ENCODE measurements around the gene SALL4. TPM values are rescaled to one million over a fixed set of nuclear protein-coding genes. Genes with fewer than 3 reads are reported as not detected.
A peak's percentile ranks its signal among the peaks of the same experiment; 100 is the strongest.

The SALL4 gene
- total RNA-seq, 1 experiment from 2014 or later, result 17.7 TPM

DNA sequence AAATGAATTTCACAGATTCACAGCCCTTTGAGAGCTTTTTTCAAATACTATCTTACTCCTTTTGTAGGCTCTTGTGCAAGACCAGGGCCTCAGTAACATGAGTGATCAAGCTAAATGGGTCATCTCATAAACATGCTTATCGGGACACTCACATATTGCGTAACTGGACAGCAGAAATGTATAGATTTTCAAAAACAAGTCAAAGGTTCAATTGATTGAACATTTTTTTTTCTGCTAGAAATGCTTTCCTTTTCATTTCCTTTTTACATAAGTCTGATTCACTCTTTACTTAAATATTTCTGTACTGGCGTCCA lies 8.7 kb upstream of the SALL4 start:
- CTCF ChIA-PET, result no interaction called here
- intact Hi-C loops (cut with micrococcal nuclease; ENCODE audit: unreplicated experiment), result no loop called here
- POLR2A ChIA-PET (ENCODE audit: low non-redundant PET), result no interaction called here
- no TSS peak for BruUV-seq (replicated peaks)
- no peaks in the 10 kb centered on the region for H3K4me1 ChIP-seq (ENCODE audit: insufficient read depth, low read length, poor library complexity, severe bottlenecking)
- no peak for DNase-seq (ENCODE audit: low spot score)
- H3K4me3 ChIP-seq (ENCODE audit: low read depth, low read length, poor library complexity, severe bottlenecking), result no peak overlapping the region
- no peak overlapping the region for H3K27ac ChIP-seq (ENCODE audit: low read depth, low read length, poor library complexity, severe bottlenecking)
- no peaks in the 10 kb centered on the region for H3K9me3 ChIP-seq (ENCODE audit: low read depth, low read length, poor library complexity, severe bottlenecking)
- H3K27me3 ChIP-seq (replicated peaks; ENCODE audit: insufficient read depth, low read depth, low read length, poor library complexity), result no peaks in the 10 kb centered on the region
- H3K36me3 ChIP-seq (ENCODE audit: insufficient read depth, low read length, poor library complexity, severe bottlenecking), result no peaks in the 10 kb centered on the region
- TF ChIP-seq, protein P1, sequence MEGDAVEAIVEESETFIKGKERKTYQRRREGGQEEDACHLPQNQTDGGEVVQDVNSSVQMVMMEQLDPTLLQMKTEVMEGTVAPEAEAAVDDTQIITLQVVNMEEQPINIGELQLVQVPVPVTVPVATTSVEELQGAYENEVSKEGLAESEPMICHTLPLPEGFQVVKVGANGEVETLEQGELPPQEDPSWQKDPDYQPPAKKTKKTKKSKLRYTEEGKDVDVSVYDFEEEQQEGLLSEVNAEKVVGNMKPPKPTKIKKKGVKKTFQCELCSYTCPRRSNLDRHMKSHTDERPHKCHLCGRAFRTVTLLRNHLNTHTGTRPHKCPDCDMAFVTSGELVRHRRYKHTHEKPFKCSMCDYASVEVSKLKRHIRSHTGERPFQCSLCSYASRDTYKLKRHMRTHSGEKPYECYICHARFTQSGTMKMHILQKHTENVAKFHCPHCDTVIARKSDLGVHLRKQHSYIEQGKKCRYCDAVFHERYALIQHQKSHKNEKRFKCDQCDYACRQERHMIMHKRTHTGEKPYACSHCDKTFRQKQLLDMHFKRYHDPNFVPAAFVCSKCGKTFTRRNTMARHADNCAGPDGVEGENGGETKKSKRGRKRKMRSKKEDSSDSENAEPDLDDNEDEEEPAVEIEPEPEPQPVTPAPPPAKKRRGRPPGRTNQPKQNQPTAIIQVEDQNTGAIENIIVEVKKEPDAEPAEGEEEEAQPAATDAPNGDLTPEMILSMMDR (conservative IDR thresholded peaks at IDR 0.05; ENCODE audit: low read depth, low read length), result no peak

DNA sequence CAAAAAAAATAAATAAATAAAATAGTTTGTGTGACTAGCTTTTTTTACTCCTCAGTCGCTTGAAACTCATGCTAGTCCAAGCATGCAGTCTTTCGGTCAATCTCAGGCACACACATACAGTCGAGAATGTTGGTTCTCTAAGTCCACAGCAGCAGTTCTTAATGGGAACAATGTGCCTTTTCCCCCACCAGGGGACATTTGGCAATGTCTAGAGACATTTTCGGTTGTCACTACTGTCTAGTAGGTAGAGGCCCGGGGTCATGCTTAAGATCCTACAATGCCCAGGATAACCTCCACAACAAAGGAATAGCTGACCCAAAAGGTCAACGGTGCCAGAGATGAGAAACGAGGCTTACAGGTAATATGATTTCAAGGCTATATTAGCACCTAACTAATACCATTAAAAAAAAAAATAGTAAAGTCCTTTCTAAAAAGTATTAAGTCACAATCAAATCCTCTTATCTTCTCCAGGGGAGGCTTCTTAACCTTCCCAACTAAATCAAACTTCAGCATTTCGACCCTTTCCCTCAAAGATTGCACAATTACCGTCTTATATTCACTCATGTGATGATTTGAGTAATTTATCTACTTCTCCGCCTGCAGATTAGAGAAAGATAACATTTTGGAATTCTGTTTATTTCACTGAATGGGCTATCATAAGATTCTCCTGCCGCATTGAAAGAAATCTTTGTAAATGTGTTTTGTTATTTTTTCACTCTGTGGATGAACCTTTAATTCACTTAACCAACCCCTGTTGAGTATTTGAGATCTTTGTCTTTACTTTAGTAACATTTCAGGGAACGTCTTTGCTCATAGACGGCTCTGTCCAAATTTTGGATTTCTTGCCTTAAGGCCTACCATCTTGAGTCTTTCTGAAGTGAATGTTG lies 8.1 kb upstream of the SALL4 start:
- Histone ChIP-seq H3K36me3 (ENCODE audit: insufficient read depth, low read length, poor library complexity, severe bottlenecking) (no peaks in the 10 kb centered on the region), H3K27me3 (replicated peaks; ENCODE audit: insufficient read depth, low read depth, low read length, poor library complexity) (no peaks in the 10 kb centered on the region), H3K27ac (ENCODE audit: low read depth, low read length, poor library complexity, severe bottlenecking) (no peak overlapping the region), H3K9me3 (ENCODE audit: low read depth, low read length, poor library complexity, severe bottlenecking) (no peaks in the 10 kb centered on the region), H3K4me1 (ENCODE audit: insufficient read depth, low read length, poor library complexity, severe bottlenecking) (no peaks in the 10 kb centered on the region), H3K4me3 (ENCODE audit: low read depth, low read length, poor library complexity, severe bottlenecking) (no peak overlapping the region)
- intact Hi-C loops (cut with micrococcal nuclease; ENCODE audit: unreplicated experiment), result no loop called here
- no peak for TF ChIP-seq EZH2 (IDR thresholded peaks at IDR 0.05; ENCODE audit: borderline replicate concordance, low read depth, low read length, poor library complexity, severe bottlenecking)
- TF ChIP-seq, protein P1 (conservative IDR thresholded peaks at IDR 0.05; ENCODE audit: low read depth, low read length), result peak; percentile 24; the same call in 1 of the 2 replicates
- POLR2A ChIA-PET (ENCODE audit: low non-redundant PET), result no interaction called here
- CTCF ChIA-PET, result no interaction called here
- DNase-seq (ENCODE audit: low spot score), result peak; percentile 35
- no TSS peak for BruUV-seq (replicated peaks)

DNA sequence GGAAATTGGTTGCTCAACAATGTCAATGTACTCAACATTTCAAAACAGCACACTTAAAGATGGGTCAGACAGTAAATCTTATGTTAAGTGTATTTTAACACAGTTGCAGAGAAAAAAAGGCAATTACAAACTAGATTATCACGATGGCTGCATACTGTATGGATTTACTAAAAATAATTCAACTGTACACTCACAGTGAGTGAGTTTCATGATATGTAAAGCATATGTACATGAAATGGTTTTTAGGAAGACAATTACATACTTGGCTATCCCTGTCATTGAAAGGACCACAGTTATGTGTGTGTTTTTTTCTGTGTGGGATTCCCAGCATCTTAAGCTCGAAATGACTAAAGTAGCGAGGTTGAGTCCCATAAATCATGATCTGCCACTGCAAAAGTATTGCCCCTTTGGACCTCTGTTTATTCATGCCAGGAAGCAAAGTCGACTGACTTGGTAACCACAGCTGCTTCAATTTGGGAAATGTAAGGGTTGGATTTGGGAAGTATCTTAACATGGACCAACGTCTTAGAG lies 5.5 kb upstream of the SALL4 start:
- POLR2A ChIA-PET (ENCODE audit: low non-redundant PET), result no interaction called here
- intact Hi-C loops (cut with micrococcal nuclease; ENCODE audit: unreplicated experiment), result loop anchor here (10.0 kb wide), 2 partner anchors 127 to 157 kb away; no protein-coding TSS in a partner anchor
- CTCF ChIA-PET, result no interaction called here
- Histone ChIP-seq H3K4me1 (ENCODE audit: insufficient read depth, low read length, poor library complexity, severe bottlenecking) (no peaks in the 10 kb centered on the region), H3K9me3 (ENCODE audit: low read depth, low read length, poor library complexity, severe bottlenecking) (no peaks in the 10 kb centered on the region), H3K36me3 (ENCODE audit: insufficient read depth, low read length, poor library complexity, severe bottlenecking) (no peaks in the 10 kb centered on the region), H3K27ac (ENCODE audit: low read depth, low read length, poor library complexity, severe bottlenecking) (no peak overlapping the region), H3K4me3 (ENCODE audit: low read depth, low read length, poor library complexity, severe bottlenecking) (no peak overlapping the region), H3K27me3 (replicated peaks; ENCODE audit: insufficient read depth, low read depth, low read length, poor library complexity) (no peaks in the 10 kb centered on the region)
- no peak for DNase-seq (ENCODE audit: low spot score)
- TF ChIP-seq EZH2 (IDR thresholded peaks at IDR 0.05; ENCODE audit: borderline replicate concordance, low read depth, low read length, poor library complexity, severe bottlenecking), result no peak
- TF ChIP-seq, protein P1 (conservative IDR thresholded peaks at IDR 0.05; ENCODE audit: low read depth, low read length), result no peak
- BruUV-seq (replicated peaks), result no TSS peak
